ENCODE data around the gene OPRL1.
A peak's percentile ranks its signal among the peaks of the same experiment; 100 is the strongest.
"Not testable (repeated sequence)": the region's sequence is repeated elsewhere in the genome, so short reads cannot be mapped to it uniquely, and the experiment has no call there.

OPRL1 gene

GRCh38 chr20:64088586-64088985 lies 8.7 kb downstream of the OPRL1 start:
- not testable (repeated sequence) for DNase-seq

DNA sequence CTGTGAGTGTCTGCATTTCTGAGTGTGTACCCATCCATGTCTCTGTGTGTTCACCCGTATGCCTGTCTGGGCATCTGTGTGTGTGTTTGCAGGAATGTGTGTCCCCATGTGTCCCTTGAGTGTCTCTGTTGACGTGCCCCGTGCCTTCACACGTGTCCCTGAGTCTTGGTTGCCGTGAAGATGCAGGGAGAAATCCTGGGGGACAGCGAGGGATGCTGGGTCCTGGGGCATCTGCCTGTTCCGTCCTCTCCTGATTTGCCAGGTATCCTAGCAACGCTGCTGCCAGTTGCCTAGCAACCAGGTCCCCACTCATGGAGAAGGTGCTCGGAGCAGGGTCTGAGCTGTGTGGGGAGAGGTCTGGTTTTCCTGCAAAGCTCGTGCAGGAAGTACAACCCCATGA lies 10.3 kb downstream of the OPRL1 start:
- DNase-seq = no peak

GRCh38 chr20:64091340-64091739 lies 11.5 kb downstream of the OPRL1 start:
- no peak for DNase-seq

- no peak for DNase-seq
Observed at GRCh38 chr20:64091770-64092169, 11.9 kb downstream of the OPRL1 start.

DNA sequence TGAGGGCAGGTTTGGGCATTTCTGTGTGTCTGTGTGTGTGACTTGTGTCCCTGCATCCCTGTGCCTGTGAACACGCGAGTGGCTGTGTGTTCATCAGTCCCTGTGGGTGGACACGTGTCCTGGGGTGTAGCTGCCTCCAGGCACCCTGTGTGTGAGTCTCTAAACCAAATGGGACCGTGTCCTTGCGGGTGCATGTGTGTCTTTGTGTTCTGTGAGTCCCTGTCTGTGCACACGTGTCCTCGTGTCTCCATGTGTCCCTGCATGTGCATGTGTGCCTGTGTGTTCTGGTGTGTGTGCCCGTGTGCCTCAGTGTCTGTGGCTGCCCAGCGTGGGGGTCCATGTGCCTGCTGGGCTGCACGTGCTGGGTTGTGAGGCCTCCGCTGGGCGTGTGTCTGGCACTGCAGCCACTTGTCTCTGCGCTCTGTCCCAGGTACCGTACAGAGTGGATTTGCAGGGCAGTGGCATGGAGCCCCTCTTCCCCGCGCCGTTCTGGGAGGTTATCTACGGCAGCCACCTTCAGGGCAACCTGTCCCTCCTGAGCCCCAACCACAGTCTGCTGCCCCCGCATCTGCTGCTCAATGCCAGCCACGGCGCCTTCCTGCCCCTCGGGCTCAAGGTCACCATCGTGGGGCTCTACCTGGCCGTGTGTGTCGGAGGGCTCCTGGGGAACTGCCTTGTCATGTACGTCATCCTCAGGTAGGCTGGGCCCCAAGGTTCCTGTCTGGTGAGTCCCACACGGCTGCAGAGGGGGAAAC lies 12.6 kb downstream of the OPRL1 start:
- DNase-seq = no peak

- no peak for DNase-seq
Observed at GRCh38 chr20:64093013-64093503, 13.2 kb downstream of the OPRL1 start.

- no peak for DNase-seq
Observed at GRCh38 chr20:64095455-64095854, 15.6 kb downstream of the OPRL1 start.

GRCh38 chr20:64095927-64096326 lies 16.0 kb downstream of the OPRL1 start:
- DNase-seq = no peak

DNA sequence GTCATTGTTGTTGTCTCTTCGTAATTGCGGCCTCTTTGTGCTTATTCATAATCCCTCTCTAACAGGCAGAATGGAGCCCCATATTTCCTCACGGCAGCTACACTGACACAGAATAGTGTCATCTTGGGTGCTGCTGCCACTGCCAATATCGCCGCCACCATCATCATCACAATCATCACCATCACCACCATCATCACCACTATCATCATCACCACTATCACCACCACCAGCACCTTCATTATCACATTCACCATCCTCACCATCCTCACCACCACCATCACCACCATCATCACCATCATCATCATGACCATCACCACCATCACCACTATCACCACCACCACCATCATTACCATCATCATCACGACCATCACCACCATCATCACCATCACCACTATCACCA lies 16.7 kb downstream of the OPRL1 start:
- no peak for DNase-seq

- no peak for DNase-seq
Observed at GRCh38 chr20:64098471-64099013, 18.7 kb downstream of the OPRL1 start.

DNA sequence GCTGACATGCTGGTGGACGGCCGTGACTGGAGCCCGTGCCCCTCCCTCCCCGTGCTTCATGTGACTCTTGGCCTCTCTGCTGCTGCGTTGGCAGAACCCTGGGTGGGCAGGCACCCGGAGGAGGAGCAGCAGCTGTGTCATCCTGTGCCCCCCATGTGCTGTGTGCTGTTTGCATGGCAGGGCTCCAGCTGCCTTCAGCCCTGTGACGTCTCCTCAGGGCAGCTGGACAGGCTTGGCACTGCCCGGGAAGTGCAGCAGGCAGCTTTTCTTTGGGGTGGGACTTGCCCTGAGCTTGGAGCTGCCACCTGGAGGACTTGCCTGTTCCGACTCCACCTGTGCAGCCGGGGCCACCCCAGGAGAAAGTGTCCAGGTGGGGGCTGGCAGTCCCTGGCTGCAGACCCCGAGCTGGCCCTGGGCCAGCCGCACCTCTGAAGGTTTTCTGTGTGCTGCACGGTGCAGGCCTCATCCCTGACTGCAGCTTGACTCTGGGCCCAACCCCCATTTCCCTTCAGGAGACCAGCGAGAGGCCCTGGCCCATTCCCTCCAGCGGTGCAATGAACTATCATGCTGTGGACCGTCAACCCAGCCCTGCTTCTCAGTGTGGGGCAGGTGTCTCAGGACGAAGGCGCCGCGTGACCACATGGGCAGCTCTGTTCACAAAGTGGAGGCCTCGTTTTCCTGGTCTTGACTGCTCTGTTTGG lies 19.4 kb downstream of the OPRL1 start:
- no peak for DNase-seq

DNA sequence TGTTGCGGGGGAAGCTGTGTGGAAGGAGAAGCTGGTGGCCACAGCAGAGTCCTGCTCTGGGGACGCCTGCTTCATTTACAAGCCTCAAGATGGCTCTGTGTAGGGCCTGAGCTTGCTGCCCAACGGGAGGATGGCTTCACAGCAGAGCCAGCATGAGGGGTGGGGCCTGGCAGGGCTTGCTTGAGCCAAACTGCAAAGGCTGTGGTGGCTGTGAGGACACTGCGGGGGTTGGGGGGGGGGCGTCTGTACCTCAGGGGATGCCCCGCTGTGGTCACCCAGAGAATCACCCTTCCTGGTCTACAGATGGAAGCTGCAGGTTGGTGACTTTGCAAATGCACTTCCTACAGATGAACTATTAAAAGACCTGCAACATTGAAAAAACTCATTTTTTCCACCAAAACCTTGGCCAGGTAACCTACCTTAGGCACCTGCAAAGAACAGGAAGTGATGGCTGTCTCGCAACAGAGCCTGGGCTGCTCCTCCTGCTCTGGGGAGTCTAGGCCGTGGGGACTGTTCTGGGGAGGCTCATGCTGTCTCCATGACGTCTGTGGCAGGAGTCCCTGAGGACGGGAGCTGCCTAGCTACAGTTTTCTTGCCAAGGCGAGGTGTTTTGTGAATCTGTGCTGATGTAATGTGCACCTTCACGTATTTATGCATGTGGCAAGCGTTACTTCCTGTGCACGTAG lies 20.1 kb downstream of the OPRL1 start:
- DNase-seq = no peak

- DNase-seq = no peak
Observed at GRCh38 chr20:64100566-64100888, 20.6 kb downstream of the OPRL1 start.

DNA sequence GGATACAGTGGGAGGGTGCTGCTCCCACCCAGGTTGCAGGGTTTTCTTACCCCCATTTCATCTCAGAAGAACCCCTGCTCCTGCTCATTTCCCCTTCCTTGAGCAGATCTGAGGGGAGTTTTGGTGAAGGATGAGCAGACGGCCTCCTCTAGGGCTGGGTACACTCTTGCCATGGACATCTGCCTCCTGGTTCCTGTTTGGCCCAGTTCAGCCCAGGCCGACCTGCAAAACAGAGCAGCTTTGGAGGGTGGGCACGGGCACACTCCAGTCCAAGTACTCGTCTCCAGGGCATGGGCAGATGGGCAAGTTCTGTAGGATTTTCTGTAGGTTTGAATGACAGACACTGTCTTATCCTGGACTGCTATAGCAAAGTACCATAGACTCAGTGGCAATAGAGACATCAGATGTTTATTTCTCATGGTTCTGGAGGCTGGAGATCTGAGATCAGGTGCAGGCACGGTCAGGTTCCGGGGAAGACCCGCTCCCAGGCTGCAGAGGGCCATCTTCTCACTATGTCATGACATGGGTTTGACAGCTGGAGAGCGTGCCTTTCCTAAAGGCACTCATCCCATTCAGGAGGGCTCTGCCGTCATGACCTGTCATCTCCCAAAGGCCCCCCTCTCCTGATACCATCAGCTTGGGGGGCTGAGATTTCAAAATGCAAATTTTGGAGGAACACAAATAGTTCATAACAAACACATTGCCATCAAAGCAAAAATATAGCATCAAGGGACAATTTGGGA lies 21.2 kb downstream of the OPRL1 start:
- DNase-seq = no peak

GRCh38 chr20:64101731-64102621 lies 22.1 kb downstream of the OPRL1 start:
- peak; percentile 77 for DNase-seq

DNA sequence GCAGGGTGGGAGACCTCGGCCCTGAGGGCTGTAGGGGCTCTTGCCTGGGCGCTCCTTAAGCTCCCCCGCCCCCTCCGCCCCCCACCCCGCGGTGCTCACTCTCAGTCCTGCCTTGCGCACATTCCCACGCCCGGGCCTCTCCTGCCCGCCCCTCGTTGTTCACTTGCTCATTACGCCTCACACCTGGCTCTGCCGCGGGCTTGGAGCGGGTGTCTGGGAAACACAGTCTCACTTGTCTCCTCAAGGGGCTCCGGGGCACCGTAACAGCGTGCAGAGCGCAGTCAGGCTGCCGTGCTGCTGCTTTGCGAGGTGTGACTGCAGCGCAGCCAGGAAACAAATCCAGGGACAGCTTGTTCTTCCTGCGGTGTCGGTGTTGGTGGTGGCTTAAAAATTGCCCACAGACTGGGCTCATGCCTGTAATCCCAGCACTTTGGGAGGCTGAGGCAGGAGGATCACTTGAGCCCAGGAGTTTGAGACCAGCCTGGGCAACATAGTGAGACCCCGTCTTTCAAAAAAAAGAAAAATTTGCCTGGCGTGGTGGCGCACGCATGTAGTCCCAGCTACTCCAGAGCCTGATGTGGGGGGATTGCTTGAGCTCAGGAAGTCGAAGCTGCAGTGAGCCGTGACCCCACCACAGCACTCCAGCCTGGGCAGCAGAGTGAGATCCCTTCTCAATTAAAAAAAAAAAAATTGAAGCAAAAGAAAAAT lies 22.9 kb downstream of the OPRL1 start:
- DNase-seq = no peak

DNA sequence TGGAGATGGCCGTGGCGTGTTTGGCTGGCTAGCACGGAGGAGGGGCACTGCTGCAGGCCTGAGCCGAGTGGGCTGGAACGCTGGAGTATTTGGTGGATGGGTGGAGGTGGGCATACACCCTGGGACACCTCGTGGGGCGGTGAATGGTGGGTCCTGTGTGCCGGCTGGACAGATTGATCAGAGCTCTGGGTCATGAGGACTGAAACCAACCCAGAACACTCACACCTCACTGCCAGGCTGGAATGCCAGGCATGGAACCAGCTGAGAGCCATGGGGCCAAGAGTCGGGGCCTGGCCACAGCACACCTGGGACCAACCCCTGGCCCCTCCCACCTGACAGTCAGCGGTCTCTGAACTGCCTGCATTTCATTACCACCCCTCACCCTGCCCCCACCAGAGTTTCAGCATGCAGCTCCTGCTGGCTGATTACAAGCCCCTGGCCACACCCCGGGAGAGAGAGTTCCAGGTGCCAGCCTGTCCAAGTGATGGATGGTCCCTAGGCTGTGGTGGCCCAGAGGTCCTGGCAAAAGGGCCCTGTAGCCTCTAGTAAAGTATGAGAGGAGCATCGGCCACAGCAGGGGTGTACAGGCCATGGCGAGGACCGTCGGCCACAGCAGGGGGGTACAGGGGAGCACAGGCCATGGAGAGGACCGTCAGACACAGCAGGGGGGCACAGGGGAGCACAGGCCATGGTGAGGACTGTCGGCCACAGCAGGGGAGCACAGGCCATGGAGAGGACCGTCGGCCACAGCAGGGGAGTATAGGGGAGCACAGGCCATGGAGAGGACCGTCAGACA lies 24.2 kb downstream of the OPRL1 start:
- no peak for DNase-seq

DNA sequence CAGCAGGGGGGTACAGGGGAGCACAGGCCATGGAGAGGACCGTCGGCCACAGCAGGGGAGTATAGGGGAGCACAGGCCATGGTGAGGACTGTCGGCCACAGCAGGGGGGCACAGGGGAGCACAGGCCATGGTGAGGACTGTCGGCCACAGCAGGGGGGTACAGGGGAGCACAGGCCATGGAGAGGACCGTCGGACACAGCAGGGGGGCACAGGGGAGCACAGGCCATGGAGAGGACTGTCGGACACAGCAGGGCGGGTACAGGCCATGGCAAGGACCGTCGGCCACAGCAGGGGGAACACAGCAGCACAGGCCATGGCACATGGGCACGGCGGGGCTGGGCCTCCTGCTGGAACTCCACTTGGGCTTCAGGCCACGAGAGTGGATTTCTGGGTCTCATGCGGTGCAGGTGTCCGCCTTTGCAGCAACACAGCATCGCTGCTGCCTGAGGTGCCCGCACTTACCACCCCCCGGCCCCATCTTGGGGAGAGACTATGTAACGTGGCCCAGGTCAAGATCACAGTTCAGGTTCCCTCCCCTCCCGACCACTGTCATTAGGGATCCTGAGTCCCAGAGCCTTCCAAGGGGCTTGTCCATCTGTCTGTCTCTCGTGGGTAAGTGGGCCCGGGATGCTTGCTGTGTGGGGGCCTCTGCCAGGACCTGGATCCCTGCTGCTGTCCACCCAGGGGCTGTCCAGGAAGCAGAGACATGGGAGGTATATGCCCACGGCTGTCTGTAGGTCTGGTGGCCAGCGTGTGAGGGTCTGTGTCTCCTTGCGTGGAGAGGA lies 25.0 kb downstream of the OPRL1 start:
- DNase-seq = no peak

DNA sequence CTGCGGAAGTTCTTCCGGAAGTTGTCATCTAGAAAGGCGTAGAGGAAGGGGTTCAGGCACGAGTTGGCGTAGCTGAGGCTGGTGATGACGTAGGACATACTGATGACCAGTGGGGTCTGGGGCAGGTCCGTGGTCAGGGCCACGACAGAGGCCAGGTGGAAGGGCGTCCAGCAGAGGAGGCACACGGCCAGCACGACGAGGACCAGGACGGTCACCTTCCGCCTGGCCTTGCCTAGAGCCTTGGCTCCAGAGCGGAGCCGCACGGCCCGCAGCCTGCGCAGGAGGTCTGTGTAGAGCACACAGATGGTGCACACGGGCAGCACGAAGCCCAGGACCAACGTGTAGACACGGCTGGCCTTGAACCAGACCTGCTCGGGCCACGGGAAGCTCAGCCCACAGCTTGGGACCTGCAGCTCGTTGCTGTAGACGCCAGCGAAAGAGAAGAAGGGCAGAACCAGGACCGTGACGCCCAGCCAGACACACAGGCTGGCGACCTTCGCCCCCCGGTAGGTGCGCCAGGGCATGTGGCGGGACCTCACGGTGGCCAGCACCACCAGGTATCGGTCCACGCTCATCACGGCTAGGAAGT lies 26.1 kb downstream of the OPRL1 start:
- no peak for DNase-seq

Data from activated naive CD4-positive, alpha-beta T cell treated with anti-CD3 and anti-CD28 coated beads, Interleukin-2, amount 50 U/mL, for 16 hours (primary cell).